Measurements from ENCODE around the gene ORC5.

ORC5 gene

GRCh38 chr7:104112623-104113022 is 95.2 kb downstream of the ORC5 start:
- no peaks in the 10 kb centered on the region for H3K79me2 ChIP-seq (ENCODE audit: insufficient read depth, low read length)
- H3K4me2 ChIP-seq (ENCODE audit: low read depth, low read length, poor library complexity, severe bottlenecking): no peak overlapping the region
- H2AFZ ChIP-seq (ENCODE audit: low read depth, low read length, severe bottlenecking): no peak overlapping the region
- no peak overlapping the region for H3K4me3 ChIP-seq (ENCODE audit: insufficient read depth, low read length, poor library complexity, severe bottlenecking)
- no peaks in the 10 kb centered on the region for H3K9me2 ChIP-seq (replicated peaks; ENCODE audit: insufficient read depth, low read length)
- no peak overlapping the region for H3K9ac ChIP-seq (ENCODE audit: low read length)
- H3K27me3 ChIP-seq (ENCODE audit: low read length): no peaks in the 10 kb centered on the region
- no peaks in the 10 kb centered on the region for H3K9me3 ChIP-seq (ENCODE audit: insufficient read depth, low read length)
- H4K20me1 ChIP-seq (ENCODE audit: low read depth, low read length): no peaks in the 10 kb centered on the region
- no peak overlapping the region for H3K27ac ChIP-seq (ENCODE audit: low read depth, low read length)
- H3K36me3 ChIP-seq (ENCODE audit: low read length): no peaks in the 10 kb centered on the region
- no peaks in the 10 kb centered on the region for H3F3A ChIP-seq (ENCODE audit: insufficient read depth)
- TF ChIP-seq CTCF (IDR thresholded peaks at IDR 0.05; ENCODE audit: insufficient read depth, low read length, poor library complexity, severe bottlenecking): no peak
- TF ChIP-seq EZH2phosphoT487 (conservative IDR thresholded peaks at IDR 0.05; ENCODE audit: low read length): no peak

- H3F3A ChIP-seq (ENCODE audit: insufficient read depth): no peaks in the 10 kb centered on the region
- TF ChIP-seq EZH2phosphoT487 (conservative IDR thresholded peaks at IDR 0.05; ENCODE audit: low read length) (no peak), CTCF (IDR thresholded peaks at IDR 0.05; ENCODE audit: insufficient read depth, low read length, poor library complexity, severe bottlenecking) (no peak)
- no peaks in the 10 kb centered on the region for H3K9me2 ChIP-seq (replicated peaks; ENCODE audit: insufficient read depth, low read length)
- no peaks in the 10 kb centered on the region for H3K27me3 ChIP-seq (ENCODE audit: low read length)
- no peaks in the 10 kb centered on the region for H4K20me1 ChIP-seq (ENCODE audit: low read depth, low read length)
- H3K9me3 ChIP-seq (ENCODE audit: insufficient read depth, low read length): no peaks in the 10 kb centered on the region
- H2AFZ ChIP-seq (ENCODE audit: low read depth, low read length, severe bottlenecking): no peak overlapping the region
- no peaks in the 10 kb centered on the region for H3K36me3 ChIP-seq (ENCODE audit: low read length)
- no peak overlapping the region for H3K4me2 ChIP-seq (ENCODE audit: low read depth, low read length, poor library complexity, severe bottlenecking)
- H3K4me3 ChIP-seq (ENCODE audit: insufficient read depth, low read length, poor library complexity, severe bottlenecking): no peak overlapping the region
- no peaks in the 10 kb centered on the region for H3K79me2 ChIP-seq (ENCODE audit: insufficient read depth, low read length)
- no peak overlapping the region for H3K27ac ChIP-seq (ENCODE audit: low read depth, low read length)
- no peak overlapping the region for H3K9ac ChIP-seq (ENCODE audit: low read length)
These were observed 96.5 kb downstream of the ORC5 start for GRCh38 chr7:104111271-104111670.

GRCh38 chr7:104106108-104106905 is 101.5 kb downstream of the ORC5 start:
- Histone ChIP-seq H2AFZ (ENCODE audit: low read depth, low read length, severe bottlenecking) (no peak overlapping the region), H3K4me3 (ENCODE audit: insufficient read depth, low read length, poor library complexity, severe bottlenecking) (no peak overlapping the region), H3K36me3 (ENCODE audit: low read length) (no peaks in the 10 kb centered on the region), H4K20me1 (ENCODE audit: low read depth, low read length) (no peaks in the 10 kb centered on the region), H3F3A (ENCODE audit: insufficient read depth) (no peaks in the 10 kb centered on the region), H3K79me2 (ENCODE audit: insufficient read depth, low read length) (no peaks in the 10 kb centered on the region), H3K9ac (ENCODE audit: low read length) (no peak overlapping the region), H3K9me3 (ENCODE audit: insufficient read depth, low read length) (no peaks in the 10 kb centered on the region), H3K27me3 (ENCODE audit: low read length) (no peaks in the 10 kb centered on the region), H3K9me2 (replicated peaks; ENCODE audit: insufficient read depth, low read length) (no peaks in the 10 kb centered on the region), H3K4me2 (ENCODE audit: low read depth, low read length, poor library complexity, severe bottlenecking) (no peak overlapping the region), H3K27ac (ENCODE audit: low read depth, low read length) (no peak overlapping the region)
- TF ChIP-seq EZH2phosphoT487 (conservative IDR thresholded peaks at IDR 0.05; ENCODE audit: low read length) (no peak), CTCF (IDR thresholded peaks at IDR 0.05; ENCODE audit: insufficient read depth, low read length, poor library complexity, severe bottlenecking) (no peak)

Data from SU-DHL-6 (cell line).